Activated CD4-positive, alpha-beta T cell treated with anti-CD3 and anti-CD28 coated beads for 4 hours (primary cell): Measurements from ENCODE around the gene DOCK3.
"Not testable (repeated sequence)": the region's sequence is repeated elsewhere in the genome, so short reads cannot be mapped to it uniquely, and the experiment has no call there.

Experiments
- DNase-seq, 2 donors: peaks; one replicate each; pipeline ENCODE4 v3.0.0-alpha.2; 2020

DOCK3 gene

GRCh38 chr3:51137715-51138114 is 463.0 kb downstream of the DOCK3 start:
- no peak for DNase-seq

GRCh38 chr3:51139616-51140015 is 464.9 kb downstream of the DOCK3 start:
- no peak for DNase-seq

GRCh38 chr3:51141573-51141972 is 466.8 kb downstream of the DOCK3 start:
- DNase-seq: no peak

GRCh38 chr3:51145811-51146585 is 471.3 kb downstream of the DOCK3 start:
- no peak for DNase-seq

GRCh38 chr3:51146781-51147180 is 472.1 kb downstream of the DOCK3 start:
- no peak for DNase-seq

- DNase-seq: no peak
Observed at GRCh38 chr3:51156147-51156546, 481.4 kb downstream of the DOCK3 start.

GRCh38 chr3:51163051-51163450 is 488.3 kb downstream of the DOCK3 start:
- DNase-seq: no peak

- no peak for DNase-seq
Observed at GRCh38 chr3:51173518-51174271, 499.0 kb downstream of the DOCK3 start.

- DNase-seq: no peak
Observed at GRCh38 chr3:51176923-51177322, 502.2 kb downstream of the DOCK3 start.

GRCh38 chr3:51186446-51186845 is 511.7 kb downstream of the DOCK3 start:
- not testable (repeated sequence) for DNase-seq

- DNase-seq: no peak
Observed at GRCh38 chr3:51190199-51190598, 515.5 kb downstream of the DOCK3 start.

- no peak for DNase-seq
Observed at GRCh38 chr3:51190827-51191226, 516.1 kb downstream of the DOCK3 start.

- DNase-seq: no peak
Observed at GRCh38 chr3:51191768-51192167, 517.0 kb downstream of the DOCK3 start.

- DNase-seq: no peak
Observed at GRCh38 chr3:51198477-51198876, 523.8 kb downstream of the DOCK3 start.

- not testable (repeated sequence) for DNase-seq
Observed at GRCh38 chr3:51199296-51199695, 524.6 kb downstream of the DOCK3 start.

- no peak for DNase-seq
Observed at GRCh38 chr3:51216291-51216690, 541.6 kb downstream of the DOCK3 start.

GRCh38 chr3:51221959-51222358 is 547.2 kb downstream of the DOCK3 start:
- DNase-seq: no peak

- no peak for DNase-seq
Observed at GRCh38 chr3:51224283-51224682, 549.6 kb downstream of the DOCK3 start.

- DNase-seq: no peak
Observed at GRCh38 chr3:51224843-51225242, 550.1 kb downstream of the DOCK3 start.

GRCh38 chr3:51242939-51243338 is 568.2 kb downstream of the DOCK3 start:
- no peak for DNase-seq

- no peak for DNase-seq
Observed at GRCh38 chr3:51243924-51244323, 569.2 kb downstream of the DOCK3 start.

- DNase-seq: no peak
Observed at GRCh38 chr3:51245867-51246266, 571.1 kb downstream of the DOCK3 start.

GRCh38 chr3:51257870-51258269 is 583.1 kb downstream of the DOCK3 start:
- DNase-seq: no peak

GRCh38 chr3:51264166-51264565 is 589.4 kb downstream of the DOCK3 start:
- DNase-seq: not testable (repeated sequence)
